GM18520 (cell line): ENCODE data around the gene FAM53B.

Source experiments
- ATAC-seq: cut with Tn5 transposase; IDR thresholded peaks from one replicate; pipeline ENCODE4 v1.9.1; 2021; ENCODE audit not compliant: unreplicated experiment

Gene FAM53B

DNA sequence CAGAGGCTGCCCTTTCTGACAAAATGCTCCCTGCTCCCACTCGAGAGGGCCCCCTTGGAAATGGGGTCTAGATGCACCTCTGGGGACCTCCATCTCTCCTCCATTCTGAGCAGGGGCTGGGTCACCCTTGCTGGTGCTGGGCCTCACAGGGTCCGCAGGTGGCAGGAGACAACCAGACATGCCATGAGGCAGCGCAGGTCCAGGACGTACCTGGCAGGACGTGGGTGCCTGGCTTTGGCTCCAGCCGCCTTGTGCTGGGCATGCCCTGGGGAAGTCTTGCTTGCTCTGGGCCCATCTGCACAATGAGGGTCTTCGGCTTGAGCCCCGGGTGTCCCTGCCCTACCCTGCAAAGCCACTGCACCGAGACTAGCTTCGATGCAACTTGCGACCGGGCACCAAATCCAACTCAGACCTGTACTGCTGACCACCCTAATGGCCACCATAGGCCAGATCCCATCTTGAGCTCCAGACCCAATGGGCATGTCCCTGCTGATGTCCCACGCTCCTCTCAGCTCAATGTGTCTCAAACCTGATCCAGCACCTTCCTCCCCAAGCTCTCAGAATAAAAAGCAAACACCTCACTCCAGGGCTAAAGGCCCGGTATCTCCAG is 107.0 kb downstream of the FAM53B start:
- ATAC-seq, result no peak

DNA sequence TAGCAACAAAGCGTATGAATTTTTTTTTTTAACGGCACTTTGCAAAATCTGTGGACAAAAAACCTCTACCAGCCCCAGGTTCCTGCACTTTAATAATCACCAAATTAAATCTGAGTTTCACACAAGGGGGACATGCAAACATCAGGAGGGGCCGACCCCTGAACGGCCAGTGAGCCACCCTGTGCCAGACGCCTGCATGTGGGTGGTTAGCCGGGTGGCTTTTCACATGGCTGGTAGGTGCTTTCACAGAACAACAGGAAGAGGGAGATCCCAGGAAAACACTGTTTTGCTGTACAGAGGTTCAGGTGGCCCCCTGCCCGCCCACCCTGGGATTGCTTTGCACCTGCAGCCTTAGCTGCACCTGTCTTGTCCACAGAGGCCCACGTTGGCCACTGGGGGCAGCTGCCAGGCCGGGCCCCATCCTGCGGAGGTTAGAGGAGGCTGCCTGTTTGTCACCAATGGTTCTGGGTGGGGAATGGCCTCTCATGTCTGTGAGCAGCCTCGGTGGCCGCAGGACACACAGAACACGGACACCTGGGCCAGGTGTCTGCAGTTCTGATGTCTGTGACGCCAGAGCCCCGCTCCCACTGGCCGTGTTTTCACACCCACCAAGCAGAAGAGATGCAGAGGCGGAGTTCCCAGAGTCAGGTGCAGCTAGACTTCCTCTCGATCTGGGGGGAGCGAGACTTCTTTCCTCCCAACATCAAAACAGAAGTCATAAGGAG is 107.7 kb downstream of the FAM53B start:
- ATAC-seq, result no peak

- no peak for ATAC-seq
Observed at GRCh38 chr10:124632566-124632965, 111.6 kb downstream of the FAM53B start.

DNA sequence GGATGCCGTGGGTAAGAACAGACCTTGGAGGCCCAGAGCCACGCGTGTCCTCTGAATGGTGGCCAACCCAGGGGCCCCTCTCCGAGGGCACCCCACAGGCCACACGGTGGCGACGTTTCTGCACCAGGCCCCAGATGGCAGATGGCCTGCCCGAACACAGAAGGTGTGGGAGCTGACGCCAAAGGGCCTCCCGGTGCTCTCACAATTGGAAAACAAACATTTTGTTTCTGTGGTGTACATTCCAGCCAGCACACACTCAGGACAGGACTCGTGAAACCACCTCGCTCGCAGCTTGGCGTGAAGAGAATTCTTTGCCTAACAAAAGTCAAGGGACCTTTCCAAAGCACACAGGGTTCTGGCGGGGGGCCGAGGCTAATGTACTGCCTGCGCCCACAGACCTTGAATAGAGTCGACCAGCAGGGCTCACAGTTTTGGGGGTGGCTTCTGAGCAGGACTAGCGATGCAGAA is 112.1 kb downstream of the FAM53B start:
- no peak for ATAC-seq

DNA sequence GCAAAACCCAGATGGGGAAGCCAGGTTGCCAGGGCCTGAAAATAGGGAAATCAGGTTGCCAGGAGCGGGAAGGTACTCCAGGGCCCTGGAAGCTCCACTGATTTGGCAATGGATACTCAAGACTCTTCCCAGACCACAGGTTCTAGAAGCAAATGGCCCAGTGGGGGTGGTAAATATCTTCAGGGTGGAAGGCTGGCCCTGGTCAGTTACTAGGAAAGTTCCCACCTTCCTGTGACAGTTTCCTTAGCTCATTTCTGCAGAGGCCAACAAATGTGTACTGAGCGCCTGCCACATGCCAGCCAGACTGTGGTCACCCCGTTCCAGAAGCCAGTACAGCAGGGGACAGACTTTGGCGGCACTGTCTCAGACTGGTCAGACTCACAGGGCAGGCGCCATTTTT is 113.6 kb downstream of the FAM53B start:
- ATAC-seq, result no peak

DNA sequence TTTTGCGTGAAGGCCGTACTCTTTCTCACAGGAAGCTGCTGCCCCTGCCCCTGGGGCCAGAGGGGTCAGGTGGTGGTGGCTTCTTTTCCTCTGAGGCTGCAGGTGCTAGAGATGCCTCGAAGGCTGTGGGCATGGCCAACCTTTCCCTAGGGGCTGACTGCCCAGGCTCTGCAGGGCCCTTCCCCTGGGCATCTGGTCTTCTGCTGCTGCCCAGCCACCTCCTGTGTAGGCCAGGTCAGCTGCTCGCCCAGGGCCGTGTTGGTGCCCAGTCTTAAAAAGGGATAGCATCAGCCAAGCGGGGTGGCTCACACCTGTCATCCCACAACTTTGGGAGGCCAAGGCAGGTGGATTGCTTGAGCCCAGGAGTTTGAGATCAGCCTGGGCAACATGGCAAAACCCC is 114.3 kb downstream of the FAM53B start:
- no peak for ATAC-seq

GRCh38 chr10:124629415-124629814 is 114.8 kb downstream of the FAM53B start:
- no peak for ATAC-seq

DNA sequence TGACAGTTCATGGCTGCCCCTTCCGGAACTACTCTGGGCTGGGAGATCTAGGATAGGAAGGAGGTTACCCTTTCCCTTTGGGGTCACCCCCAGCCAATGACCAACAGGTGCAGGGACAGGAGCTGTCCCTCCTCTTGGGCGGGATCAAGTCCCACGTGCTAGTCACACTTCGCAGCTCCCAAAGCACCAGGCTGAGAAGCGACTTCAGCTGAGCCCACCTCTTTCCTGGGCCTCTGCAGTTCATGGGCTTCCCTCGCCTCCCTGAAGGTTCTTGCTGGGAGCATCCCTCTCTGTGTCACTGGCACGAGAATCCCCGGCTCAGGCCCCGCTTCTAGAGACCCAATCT is 115.5 kb downstream of the FAM53B start:
- no peak for ATAC-seq

- no peak for ATAC-seq
Observed at GRCh38 chr10:124627866-124628675, 116.1 kb downstream of the FAM53B start.

DNA sequence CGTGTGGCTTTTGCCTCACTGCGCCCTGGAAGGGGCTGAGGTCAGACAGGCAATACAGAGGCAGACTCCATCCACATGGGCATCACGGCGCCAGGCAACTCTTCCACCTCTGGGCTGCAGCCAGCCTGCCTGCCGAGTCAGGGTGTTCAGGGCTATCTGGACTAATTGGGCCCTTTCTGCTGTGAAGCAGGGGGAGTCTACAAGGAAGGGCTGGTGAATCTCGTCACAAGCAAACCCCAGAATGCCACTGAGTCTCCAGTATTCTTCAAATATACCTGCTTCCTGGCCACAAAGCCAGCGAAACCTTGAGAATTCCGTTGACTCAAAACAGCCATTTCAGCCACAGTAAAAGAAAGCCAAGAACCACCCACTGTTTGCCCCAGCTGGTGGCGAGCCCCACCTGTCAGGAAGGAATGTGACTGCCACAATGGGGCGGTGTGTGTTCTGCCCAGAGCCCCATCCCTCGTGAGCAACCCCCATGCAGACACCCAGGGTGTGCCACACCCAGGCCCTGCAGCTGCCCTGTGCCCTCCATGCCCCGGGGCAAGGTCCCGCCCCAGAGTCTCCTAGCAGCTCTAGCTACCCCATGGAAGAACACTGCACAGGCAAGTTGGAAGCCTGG is 117.3 kb downstream of the FAM53B start:
- peak; percentile 52 for ATAC-seq

DNA sequence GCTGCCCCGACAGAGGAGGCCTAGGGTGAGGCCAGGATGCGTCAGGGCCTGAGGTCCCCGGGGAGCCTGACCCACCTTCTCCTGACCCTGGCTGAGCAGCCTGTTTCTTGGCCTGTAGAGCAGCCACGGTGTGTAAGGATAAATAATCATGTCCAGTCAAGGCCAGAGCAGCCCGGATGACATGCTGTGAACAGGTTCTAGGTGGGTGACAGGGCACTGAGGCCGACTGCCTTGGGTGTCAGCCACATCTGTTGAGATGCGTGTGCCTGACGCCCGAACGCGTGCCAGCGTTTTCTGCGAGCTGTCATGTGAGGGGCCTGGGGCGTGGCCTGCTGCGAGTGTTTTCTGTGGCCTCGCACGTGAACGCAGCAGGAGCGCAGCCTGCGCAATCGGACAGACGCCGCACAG is 118.3 kb downstream of the FAM53B start:
- ATAC-seq, result no peak

DNA sequence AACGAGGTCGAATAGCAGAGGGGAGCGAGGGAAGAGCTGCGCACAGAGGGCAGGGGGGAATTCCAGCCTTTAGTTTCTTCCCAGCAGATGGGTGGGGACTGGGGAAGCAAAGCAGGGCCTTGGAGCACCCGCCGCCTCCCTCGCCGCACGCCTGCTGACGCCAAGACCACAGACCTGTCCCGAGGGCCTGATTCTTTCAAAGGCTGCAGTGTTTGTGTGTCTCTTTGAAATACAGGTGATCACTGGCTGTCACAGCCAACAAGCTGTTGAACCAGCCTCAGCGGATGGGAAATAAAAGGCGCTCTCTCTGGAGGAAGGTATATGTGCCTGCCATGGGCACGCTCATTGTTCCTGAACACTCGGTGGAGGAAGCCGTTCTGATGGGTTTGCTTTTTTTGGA is 119.3 kb downstream of the FAM53B start:
- ATAC-seq, result no peak

DNA sequence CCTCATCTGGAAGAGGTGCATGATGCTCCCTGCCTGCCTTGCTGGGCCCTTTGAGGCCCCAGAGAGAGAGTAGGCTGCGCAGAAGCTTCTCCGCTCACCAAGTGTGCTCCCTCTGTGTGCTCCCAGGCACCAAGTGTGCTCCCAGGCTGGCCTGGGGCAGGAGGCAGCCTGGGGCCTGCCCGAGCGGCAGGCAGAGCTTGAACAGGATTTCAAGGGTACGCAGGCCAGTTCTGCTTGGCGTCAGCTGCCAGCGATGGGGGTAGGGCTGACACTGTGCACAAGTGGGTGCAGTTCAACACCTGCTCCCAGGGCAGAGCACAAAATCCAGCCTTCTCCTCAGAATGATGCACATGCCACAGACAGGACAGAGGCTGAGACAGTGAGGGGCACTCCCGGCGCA is 119.7 kb downstream of the FAM53B start:
- no peak for ATAC-seq

DNA sequence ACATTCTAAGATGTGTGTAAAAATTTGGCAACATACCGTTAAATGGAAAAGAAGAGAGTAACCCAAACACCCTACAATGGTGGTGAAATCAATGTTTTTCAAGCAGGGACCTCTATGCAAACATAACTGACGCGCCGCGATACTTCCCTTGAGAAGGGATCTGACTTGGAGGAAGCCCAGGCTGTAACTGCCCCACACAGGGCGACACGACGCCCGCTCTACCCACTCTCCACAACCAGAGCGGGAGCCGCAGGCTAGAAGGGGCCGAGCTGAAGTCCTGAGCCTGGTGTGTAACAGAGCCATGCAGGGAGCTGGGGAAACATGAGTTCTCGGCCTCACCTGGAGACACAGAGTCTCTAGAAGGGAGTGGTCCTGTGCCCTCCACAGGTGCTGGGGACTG is 120.2 kb downstream of the FAM53B start:
- no peak for ATAC-seq

- no peak for ATAC-seq
Observed at GRCh38 chr10:124622866-124623536, 121.2 kb downstream of the FAM53B start.

DNA sequence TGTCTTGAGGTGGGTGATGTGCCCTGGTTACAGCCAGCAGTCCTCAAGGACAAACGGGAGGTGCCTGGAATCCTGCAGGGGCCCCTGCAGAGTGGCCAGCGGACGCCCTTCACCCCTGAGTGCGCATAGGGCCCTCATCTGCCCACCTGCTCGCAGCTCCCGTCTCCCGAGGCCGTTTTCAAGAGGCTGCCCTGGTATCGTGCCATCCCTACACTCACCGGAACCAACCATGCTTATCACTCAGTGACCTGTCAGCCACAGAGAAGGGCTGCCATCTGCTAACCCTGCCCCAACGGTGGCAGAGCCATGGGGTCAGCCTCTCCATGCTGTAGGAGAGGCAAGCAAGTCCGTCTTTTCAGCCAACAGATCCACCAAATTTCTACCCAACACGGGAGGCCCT is 122.0 kb downstream of the FAM53B start:
- no peak for ATAC-seq

DNA sequence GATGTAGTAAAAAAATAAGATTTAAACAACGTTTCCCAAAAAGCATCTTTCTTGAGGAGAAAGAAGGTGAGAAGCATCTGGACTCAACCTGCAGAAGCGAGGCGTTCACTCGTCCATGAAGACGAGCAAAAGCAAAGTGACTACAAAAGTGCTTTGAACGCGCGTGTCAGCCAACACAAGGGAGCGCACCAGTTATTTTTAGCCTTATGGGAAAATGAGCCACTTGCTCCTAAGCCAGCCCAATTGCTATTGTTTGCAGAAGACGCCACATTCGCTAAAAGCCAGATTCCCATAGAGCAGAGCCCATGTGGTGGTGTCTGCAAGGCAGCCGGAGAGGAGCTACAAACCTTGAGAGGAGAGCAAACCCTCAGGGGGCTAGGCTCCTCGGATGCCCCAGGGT is 122.5 kb downstream of the FAM53B start:
- no peak for ATAC-seq

DNA sequence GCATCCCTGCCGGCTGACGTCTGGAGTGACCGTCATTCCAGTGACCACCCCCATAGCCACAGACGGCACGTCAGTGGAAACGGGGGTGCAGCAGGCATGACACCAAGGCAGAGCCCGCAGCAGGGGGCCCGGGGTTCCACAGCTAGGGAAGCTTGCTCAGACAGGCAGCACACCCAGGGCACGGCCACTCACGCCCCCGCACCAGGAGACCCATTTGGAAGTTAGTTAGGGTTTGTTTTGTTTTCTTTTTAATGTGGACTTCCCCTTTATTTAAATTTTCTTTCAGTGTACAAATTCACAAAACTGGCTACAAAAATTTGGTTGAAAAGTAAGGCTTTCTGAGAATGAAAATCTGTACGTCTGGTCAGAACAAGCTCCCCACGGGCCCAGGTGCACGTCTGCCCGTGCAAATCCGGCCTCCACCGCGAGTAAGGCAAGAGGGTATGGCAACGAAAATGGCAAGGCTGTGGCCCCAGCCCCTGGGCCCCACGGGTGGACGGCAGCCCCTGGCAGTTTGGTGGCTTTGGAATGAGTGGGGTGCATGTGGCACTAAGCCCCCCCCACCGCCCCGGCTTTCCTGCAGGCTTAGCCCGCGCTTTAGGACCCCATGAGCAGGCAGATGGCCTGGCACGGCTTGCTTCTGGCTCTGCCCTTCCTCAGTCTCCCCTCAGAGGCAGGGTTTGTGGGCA is 124.2 kb downstream of the FAM53B start:
- ATAC-seq, result peak; percentile 37

DNA sequence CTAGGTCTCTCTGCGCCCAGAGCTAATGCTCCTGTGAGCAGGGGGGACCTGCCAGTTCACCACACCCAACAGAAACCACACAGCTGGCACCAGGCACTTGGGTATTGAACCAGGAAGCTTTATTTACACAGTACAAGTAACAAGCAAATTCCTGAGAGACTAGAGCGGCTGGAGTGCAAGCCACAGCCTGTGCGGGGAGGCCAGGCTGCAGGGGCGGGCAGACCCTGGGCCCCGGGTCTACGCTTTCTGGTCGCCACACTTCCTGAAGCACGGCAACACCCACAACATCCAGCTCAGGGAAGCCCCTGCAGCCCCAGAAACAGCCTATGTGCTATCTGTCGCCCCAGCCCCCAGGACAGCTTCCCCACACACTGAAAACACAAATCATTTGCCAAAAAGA is 125.0 kb downstream of the FAM53B start:
- no peak for ATAC-seq

- no peak for ATAC-seq
Observed at GRCh38 chr10:124618470-124619073, 125.6 kb downstream of the FAM53B start.
